ENCODE data around the gene PDPR. TPM values are rescaled to one million over a fixed set of nuclear protein-coding genes. Genes with fewer than 3 reads are reported as not detected.
"Not testable (repeated sequence)": the region's sequence is repeated elsewhere in the genome, so short reads cannot be mapped to it uniquely, and the experiment has no call there.

The PDPR gene
- polyA plus RNA-seq, 4 donors: 26.7 to 49.5 (median 36.4) TPM

- not testable (repeated sequence) for DNase-seq (ENCODE audit: low read depth in 4 of 4, low spot score in 3 of 4)
Measured at GRCh38 chr16:70206382-70206781, 92.2 kb downstream of the PDPR start.

Other genes starting within 250 kb of the PDPR start
- 10 to 100 TPM; 58.1 to 93.1 (median 62.5) TPM for gene CLEC18A, start 163.0 kb upstream of the PDPR start, polyA plus RNA-seq (ENCODE audit: insufficient read length in 4 of 4)
- gene CLEC18C, start 59.5 kb downstream of the PDPR start, polyA plus RNA-seq (ENCODE audit: insufficient read length in 4 of 4): 10 to 100 TPM; 43.0 to 76.2 (median 49.4) TPM
- 10 to 100 TPM; 12.8 to 18.2 (median 15.6) TPM for gene EXOSC6, start 137.6 kb downstream of the PDPR start, polyA plus RNA-seq (ENCODE audit: insufficient read length in 4 of 4)
- 10 to 100 TPM; 81.8 to 89.9 (median 86.1) TPM for gene AARS1, start 175.2 kb downstream of the PDPR start, polyA plus RNA-seq (ENCODE audit: insufficient read length in 4 of 4)
- gene DDX19B, start 184.9 kb downstream of the PDPR start, polyA plus RNA-seq (ENCODE audit: insufficient read length in 4 of 4): 10 to 100 TPM; 35.6 to 43.6 (median 39.1) TPM
- 10 to 100 TPM; 45.1 to 52.6 (median 48.2) TPM for gene DDX19A, start 232.6 kb downstream of the PDPR start, polyA plus RNA-seq (ENCODE audit: insufficient read length in 4 of 4)

Measured in right renal pelvis (tissue), 4 donors.